Keratinocyte (primary cell): Measurements from ENCODE around the gene FOXM1. TPM values are rescaled to one million over a fixed set of nuclear protein-coding genes. Genes with fewer than 3 reads are reported as not detected.

Experiments used
- DNase-seq: peaks from one replicate; pipeline ENCODE4 v3.0.0-alpha.2; 2011; ENCODE audit warnings: low read depth, missing footprints, low spot score
- FAIRE-seq: peaks from 2 replicates; lab custom pipeline; 2011; peaks lifted over from hg19 to GRCh38; lab: Jason Lieb, UNC
- H2AFZ ChIP-seq: 2 replicates; pipeline ENCODE4 v1.6.0; 2012; ENCODE audit warnings: low read length, control low read depth, inconsistent platforms; ENCODE audit not compliant: control insufficient read depth
- H3K27ac ChIP-seq: 2 replicates; pipeline ENCODE4 v1.5.1; 2011; ENCODE audit warnings: low read length; ENCODE audit not compliant: control insufficient read depth, insufficient read depth
- H3K27me3 ChIP-seq: 3 replicates; pipeline ENCODE4 v1.6.0; 2011; ENCODE audit warnings: low read length; ENCODE audit not compliant: control insufficient read depth, insufficient read depth; ENCODE audit errors: extremely low read depth
- H3K36me3 ChIP-seq, 2 experiments: 2 replicates in 1 of 2; 3 replicates in 1 of 2; pipeline ENCODE4 v1.5.1; 2011; ENCODE audit warnings: low read length in 2 of 2, mild to moderate bottlenecking in 1 of 2; ENCODE audit not compliant: control insufficient read depth in 2 of 2, insufficient read depth in 2 of 2; ENCODE audit errors: extremely low read depth in 1 of 2
- H3K4me1 ChIP-seq: 3 replicates; pipeline ENCODE4 v1.5.1; 2011; ENCODE audit warnings: low read length; ENCODE audit not compliant: control insufficient read depth, insufficient read depth; ENCODE audit errors: extremely low read depth
- H3K4me2 ChIP-seq: 3 replicates; pipeline ENCODE4 v1.6.0; 2011; ENCODE audit warnings: low read depth, low read length; ENCODE audit not compliant: control insufficient read depth, insufficient read depth; ENCODE audit errors: extremely low read depth
- H3K4me3 ChIP-seq, 3 experiments: fragments of 200-600 bp in 1 of 3; sonication (generic) in 1 of 3; 2 replicates in 2 of 3; 3 replicates in 1 of 3; pipeline ENCODE4 v1.5.1; 2011 to 2016; ENCODE audit warnings: low read length in 3 of 3, mild to moderate bottlenecking in 3 of 3, control low read depth in 2 of 3, inconsistent platforms in 1 of 3, low read depth in 1 of 3, mixed read lengths in 1 of 3, mixed run types in 1 of 3, moderate library complexity in 1 of 3; ENCODE audit not compliant: control insufficient read depth in 2 of 3, insufficient read depth in 2 of 3; ENCODE audit errors: extremely low read depth in 1 of 3
- H3K79me2 ChIP-seq: 2 replicates; pipeline ENCODE4 v1.6.0; 2012; ENCODE audit warnings: low read length; ENCODE audit not compliant: control insufficient read depth, insufficient read depth
- H3K9ac ChIP-seq: 3 replicates; pipeline ENCODE4 v1.6.0; 2011; ENCODE audit warnings: low read length; ENCODE audit not compliant: control insufficient read depth, insufficient read depth; ENCODE audit errors: extremely low read depth
- H3K9me1 ChIP-seq: 3 replicates; pipeline ENCODE4 v1.6.0; 2011; ENCODE audit warnings: low read length; ENCODE audit not compliant: control insufficient read depth, insufficient read depth; ENCODE audit errors: extremely low read depth
- H3K9me3 ChIP-seq: 2 replicates; pipeline ENCODE4 v1.5.1; 2012; ENCODE audit warnings: low read depth, low read length; ENCODE audit not compliant: control insufficient read depth
- H4K20me1 ChIP-seq: 3 replicates; pipeline ENCODE4 v1.6.0; 2011; ENCODE audit warnings: low read length; ENCODE audit not compliant: control insufficient read depth, insufficient read depth; ENCODE audit errors: extremely low read depth
- EZH2 ChIP-seq: IDR thresholded peaks from one replicate; pipeline ENCODE4 v1.6.1; 2012; ENCODE audit warnings: inconsistent platforms, mild to moderate bottlenecking, low read length, moderate library complexity
- dilution Hi-C: fragments of 300-500 bp; cut with MboI; formaldehyde crosslinking; loops from one replicate; pipeline ENCODE4 v1.7.0; 2020; ENCODE audit warnings: low sequenced_read_pairs; ENCODE audit not compliant: extremely low pct_ligation_motif_present
- polyA plus RNA-seq, 5 experiments: library from polyadenylated mRNA; depleted of rRNA in 3 of 5; stranded (reverse) in 3 of 5; stranded (forward) in 1 of 5; unstranded in 1 of 5; fragments of >200 nt; gene quantifications; 1 replicate in 1 of 5; 2 replicates in 3 of 5; 3 replicates in 1 of 5; pipeline versions ENCODE4 v1.2.1 to v1.2.3, GENCODE V29; 2011 to 2012; ENCODE audit warnings: missing spikeins in 2 of 5, low read depth in 1 of 5, low replicate concordance in 1 of 5
- TF ChIP-seq, protein P1 (sequence below), 3 experiments: IDR thresholded peaks in 1 of 3; conservative IDR thresholded peaks in 1 of 3; optimal IDR thresholded peaks in 1 of 3; 2 replicates in 2 of 3; 3 replicates in 1 of 3; pipeline versions ENCODE3 to v1.5.1; 2011; ENCODE audit warnings: low read length in 3 of 3, mild to moderate bottlenecking in 3 of 3, moderate library complexity in 2 of 3, control low read depth in 1 of 3, inconsistent platforms in 1 of 3; ENCODE audit not compliant: insufficient read depth in 2 of 3; ENCODE audit errors: extremely low read depth in 1 of 3

FOXM1 gene
- polyA plus RNA-seq, 1 donor (not counting 4 experiments of a cell fraction or from before 2014, with no cell fraction given): 9.0 TPM

DNA sequence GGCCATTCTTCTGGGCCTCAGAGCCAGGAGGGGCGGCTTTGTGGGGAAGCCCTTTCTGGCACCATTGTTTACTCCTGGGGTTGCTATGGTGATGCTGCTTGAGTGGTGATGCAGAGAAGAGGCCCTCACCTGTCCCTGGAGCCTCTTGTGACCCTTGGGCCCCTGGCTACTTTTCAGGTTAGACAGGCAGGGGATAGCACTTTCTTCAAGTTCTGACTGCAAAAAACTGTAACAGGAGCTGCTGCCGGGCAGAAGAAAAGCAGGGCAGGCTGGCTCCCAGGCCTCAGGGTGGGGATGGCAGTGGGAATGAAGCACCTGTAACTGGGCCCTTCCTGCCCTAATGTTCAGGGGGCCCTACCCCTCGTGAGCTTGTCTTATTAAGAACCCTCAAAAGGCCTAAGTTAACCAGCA is 19.9 kb downstream of the FOXM1 start, which contains the start of gene TEX52:
Gene TEX52, minus strand, starts transcription at position 19 of the 411 bp plus-strand sequence. Its CDS starts 13 bp downstream, at position 6.
- H3K27me3 ChIP-seq: no peaks in the 10 kb centered on the region
- peaks cover 0 to 8% of the 10 kb centered on the region in 2 experiments for H3K36me3 ChIP-seq
- H3K9ac ChIP-seq: no peak within 1 kb of the TSS
- dilution Hi-C loops: no loop called here
- H3K4me3 ChIP-seq: no peak within 1 kb of the TSS
- no peak within 1 kb of the TSS for H2AFZ ChIP-seq
- TF ChIP-seq, protein P1, sequence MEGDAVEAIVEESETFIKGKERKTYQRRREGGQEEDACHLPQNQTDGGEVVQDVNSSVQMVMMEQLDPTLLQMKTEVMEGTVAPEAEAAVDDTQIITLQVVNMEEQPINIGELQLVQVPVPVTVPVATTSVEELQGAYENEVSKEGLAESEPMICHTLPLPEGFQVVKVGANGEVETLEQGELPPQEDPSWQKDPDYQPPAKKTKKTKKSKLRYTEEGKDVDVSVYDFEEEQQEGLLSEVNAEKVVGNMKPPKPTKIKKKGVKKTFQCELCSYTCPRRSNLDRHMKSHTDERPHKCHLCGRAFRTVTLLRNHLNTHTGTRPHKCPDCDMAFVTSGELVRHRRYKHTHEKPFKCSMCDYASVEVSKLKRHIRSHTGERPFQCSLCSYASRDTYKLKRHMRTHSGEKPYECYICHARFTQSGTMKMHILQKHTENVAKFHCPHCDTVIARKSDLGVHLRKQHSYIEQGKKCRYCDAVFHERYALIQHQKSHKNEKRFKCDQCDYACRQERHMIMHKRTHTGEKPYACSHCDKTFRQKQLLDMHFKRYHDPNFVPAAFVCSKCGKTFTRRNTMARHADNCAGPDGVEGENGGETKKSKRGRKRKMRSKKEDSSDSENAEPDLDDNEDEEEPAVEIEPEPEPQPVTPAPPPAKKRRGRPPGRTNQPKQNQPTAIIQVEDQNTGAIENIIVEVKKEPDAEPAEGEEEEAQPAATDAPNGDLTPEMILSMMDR (optimal IDR thresholded peaks at IDR 0.05 in 1 of 3, IDR thresholded peaks at IDR 0.05 in 1 of 3, conservative IDR thresholded peaks at IDR 0.05 in 1 of 3; ENCODE audit: extremely low read depth in 1 of 3, insufficient read depth in 2 of 3, low read length in 3 of 3): no peak
- no peak for TF ChIP-seq EZH2
- H3K9me1 ChIP-seq: no peaks in the 10 kb centered on the region
- FAIRE-seq: no peak
- no peaks in the 10 kb centered on the region for H3K79me2 ChIP-seq
- no peaks in the 10 kb centered on the region for H3K4me1 ChIP-seq
- H3K27ac ChIP-seq: no peak within 1 kb of the TSS
- no peak within 1 kb of the TSS for H3K4me2 ChIP-seq
- DNase-seq: no peak
- H4K20me1 ChIP-seq: no peaks in the 10 kb centered on the region
- H3K9me3 ChIP-seq: no peaks in the 10 kb centered on the region

DNA sequence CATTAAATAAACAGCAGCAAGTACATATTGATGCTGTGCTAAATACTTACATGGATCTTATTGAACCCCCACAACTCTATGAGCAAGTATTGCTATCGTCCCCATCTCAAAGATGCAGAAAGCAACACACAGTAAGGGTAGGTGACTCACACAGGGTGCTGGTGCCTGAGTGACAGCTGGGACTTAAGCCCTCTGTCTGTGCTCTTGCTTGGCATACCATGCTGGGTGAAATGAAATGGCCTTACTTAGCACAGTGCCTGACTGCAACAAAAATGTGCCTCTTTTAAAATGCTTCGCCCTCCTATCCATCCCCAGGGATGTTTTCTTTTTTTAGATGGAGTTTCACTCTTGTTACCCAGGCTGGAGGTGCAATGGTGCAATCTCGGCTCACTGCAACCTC is 20.9 kb downstream of the FOXM1 start:
- no peaks in the 10 kb centered on the region for H3K27me3 ChIP-seq
- no peaks in the 10 kb centered on the region for H4K20me1 ChIP-seq
- no peak overlapping the region for H3K27ac ChIP-seq
- no peaks in the 10 kb centered on the region for H3K9me1 ChIP-seq
- H2AFZ ChIP-seq: no peak overlapping the region
- no peaks in the 10 kb centered on the region for H3K79me2 ChIP-seq
- no peak overlapping the region for H3K4me3 ChIP-seq
- no peak overlapping the region for H3K4me2 ChIP-seq
- H3K9ac ChIP-seq: no peak overlapping the region
- no peak for FAIRE-seq
- no peaks in the 10 kb centered on the region for H3K4me1 ChIP-seq
- H3K36me3 ChIP-seq: peaks cover 0 to 8% of the 10 kb centered on the region in 2 experiments
- no peaks in the 10 kb centered on the region for H3K9me3 ChIP-seq
- dilution Hi-C loops: no loop called here
- TF ChIP-seq EZH2: no peak
- TF ChIP-seq, protein P1 (optimal IDR thresholded peaks at IDR 0.05 in 1 of 3, IDR thresholded peaks at IDR 0.05 in 1 of 3, conservative IDR thresholded peaks at IDR 0.05 in 1 of 3; ENCODE audit: extremely low read depth in 1 of 3, insufficient read depth in 2 of 3, low read length in 3 of 3): no peak
- no peak for DNase-seq
